GM12892 (cell line): ENCODE data around the gene STK33.

Source experiments
- POLR2A ChIP-seq: IDR thresholded peaks from 2 replicates; pipeline ENCODE4 v1.6.1; 2011; ENCODE audit warnings: low read depth, low read length, control low read depth
- POLR2AphosphoS5 ChIP-seq: IDR thresholded peaks from 2 replicates; pipeline ENCODE4 v1.6.1; 2011; ENCODE audit warnings: low read depth, low read length, control low read depth
- TAF1 ChIP-seq: IDR thresholded peaks from 2 replicates; pipeline ENCODE4 v1.6.1; 2011; ENCODE audit warnings: low read depth, mild to moderate bottlenecking, control low read depth, low read length, borderline replicate concordance

- TF ChIP-seq POLR2A (no peak), TAF1 (no peak), POLR2AphosphoS5 (no peak)
Measured at GRCh38 chr11:8601376-8602133, 7.5 kb upstream of the STK33 start.
